H1 (cell line): ENCODE data around the gene ELFN2. TPM values are rescaled to one million over a fixed set of nuclear protein-coding genes. Genes with fewer than 3 reads are reported as not detected.
A peak's percentile ranks its signal among the peaks of the same experiment; 100 is the strongest.

Source experiments
- CTCF ChIA-PET: fragments of 300-600 bp; sonication (Branson Sonifier 250); formaldehyde crosslinking; loops from one replicate; lab custom pipeline; 2021; ENCODE audit not compliant: partially characterized antibody; lab: Charles Lee
- POLR2A ChIA-PET: fragments of 300-600 bp; sonication (Branson Sonifier 250); formaldehyde crosslinking; loops from one replicate; lab custom pipeline; 2021; ENCODE audit warnings: inconsistent platforms; ENCODE audit not compliant: partially characterized antibody; lab: Charles Lee
- DNase-seq, 2 experiments: peaks; one replicate each; pipeline versions ENCODE4 v3.0.0 to v3.0.0-alpha.2; 2010 to 2022; ENCODE audit warnings: low spot score in 2 of 2, low read depth in 1 of 2, mixed read lengths in 1 of 2
- FAIRE-seq: peaks from 2 replicates; lab custom pipeline; 2011; peaks lifted over from hg19 to GRCh38; lab: Jason Lieb, UNC
- H2AFZ ChIP-seq: 2 replicates; pipeline ENCODE4 v1.8.1; 2012; ENCODE audit warnings: low read length, inconsistent platforms
- H2AK5ac ChIP-seq: 2 replicates; pipeline ENCODE4 v1.6.1; 2013; ENCODE audit warnings: low read depth, low read length
- H2BK120ac ChIP-seq: replicated peaks from 2 replicates; pipeline ENCODE3; 2013; ENCODE audit warnings: low read depth, low read length, inconsistent platforms
- H2BK12ac ChIP-seq: 2 replicates; pipeline ENCODE4 v1.6.1; 2013; ENCODE audit warnings: low read depth, low read length
- H2BK15ac ChIP-seq: 2 replicates; pipeline ENCODE4 v1.6.1; 2013; ENCODE audit warnings: low read length
- H2BK20ac ChIP-seq: 2 replicates; pipeline ENCODE4 v1.6.1; 2013; ENCODE audit warnings: low read length
- H2BK5ac ChIP-seq: 2 replicates; pipeline ENCODE4 v1.6.1; 2013; ENCODE audit warnings: low read depth, low read length
- H3K14ac ChIP-seq: 2 replicates; pipeline ENCODE4 v1.6.1; 2013; ENCODE audit warnings: inconsistent platforms; ENCODE audit not compliant: insufficient read length
- H3K18ac ChIP-seq: 2 replicates; pipeline ENCODE4 v1.6.1; 2013; ENCODE audit warnings: low read length; ENCODE audit errors: extremely low read depth
- H3K23ac ChIP-seq: 2 replicates; pipeline ENCODE4 v1.6.1; 2013; ENCODE audit warnings: inconsistent platforms; ENCODE audit not compliant: insufficient read length
- H3K23me2 ChIP-seq: 2 replicates; pipeline ENCODE4 v1.6.1; 2013; ENCODE audit warnings: low read depth, low read length
- H3K27ac ChIP-seq: 2 replicates; pipeline ENCODE4 v1.6.1; 2011; ENCODE audit warnings: low read depth, low read length, inconsistent platforms
- H3K27me3 ChIP-seq, 4 experiments: replicated peaks in 1 of 4; 1 replicate in 1 of 4; 2 replicates in 3 of 4; pipeline versions ENCODE4 v1.6.1 to v1.8.1; 2011 to 2013; ENCODE audit warnings: low read length in 3 of 4, mild to moderate bottlenecking in 3 of 4, inconsistent platforms in 2 of 4, mixed read lengths in 2 of 4, moderate library complexity in 1 of 4; ENCODE audit not compliant: control insufficient read depth in 3 of 4, insufficient read depth in 3 of 4; ENCODE audit errors: extremely low read depth in 1 of 4
- H3K36me3 ChIP-seq, 4 experiments: 2 replicates each; pipeline versions ENCODE4 v1.6.1 to v1.8.1; 2011 to 2013; ENCODE audit warnings: mild to moderate bottlenecking in 4 of 4, low read length in 3 of 4, moderate library complexity in 2 of 4, control low read depth in 1 of 4, inconsistent platforms in 1 of 4; ENCODE audit not compliant: insufficient read depth in 4 of 4, control insufficient read depth in 2 of 4
- H3K4ac ChIP-seq: replicated peaks from 2 replicates; pipeline ENCODE3; 2013; ENCODE audit warnings: low read length, low read depth, mixed read lengths, inconsistent platforms; ENCODE audit not compliant: insufficient read length
- H3K4me1 ChIP-seq, 4 experiments: replicated peaks in 1 of 4; 1 replicate in 1 of 4; 2 replicates in 3 of 4; pipeline versions ENCODE4 v1.6.1 to v1.8.1; 2011 to 2013; ENCODE audit warnings: low read length in 3 of 4, inconsistent platforms in 2 of 4, mixed read lengths in 1 of 4; ENCODE audit not compliant: insufficient read depth in 4 of 4, control insufficient read depth in 3 of 4
- H3K4me2 ChIP-seq, 2 experiments: 2 replicates each; pipeline versions ENCODE4 v1.6.1 to v1.8.1; 2011 to 2013; ENCODE audit warnings: low read depth in 2 of 2, low read length in 2 of 2, control low read depth in 1 of 2, inconsistent platforms in 1 of 2, mild to moderate bottlenecking in 1 of 2; ENCODE audit not compliant: insufficient read depth in 1 of 2
- H3K4me3 ChIP-seq, 4 experiments: fragments of 200-600, 300-600 bp in 1 of 4; sonication (generic), shearing (Covaris generic), sonication (Bioruptor Twin) in 1 of 4; 2 replicates each; pipeline versions ENCODE4 v1.5.1 to v1.8.1; 2011 to 2016; ENCODE audit warnings: low read length in 4 of 4, low read depth in 3 of 4, control low read depth in 2 of 4, inconsistent platforms in 2 of 4, mild to moderate bottlenecking in 2 of 4, mixed read lengths in 1 of 4, moderate library complexity in 1 of 4; ENCODE audit not compliant: insufficient read depth in 2 of 4; ENCODE audit errors: extremely low read depth in 1 of 4
- H3K56ac ChIP-seq: replicated peaks from 2 replicates; pipeline ENCODE3; 2013; ENCODE audit warnings: low read depth, mild to moderate bottlenecking, mixed read lengths, low read length, inconsistent platforms; ENCODE audit not compliant: insufficient read length
- H3K79me1 ChIP-seq: 2 replicates; pipeline ENCODE4 v1.6.1; 2013; ENCODE audit warnings: low read depth, low read length, control low read depth
- H3K79me2 ChIP-seq, 2 experiments: 2 replicates each; pipeline versions ENCODE4 v1.6.1 to v1.8.1; 2012 to 2013; ENCODE audit warnings: low read length in 2 of 2, mild to moderate bottlenecking in 2 of 2, inconsistent platforms in 1 of 2; ENCODE audit not compliant: insufficient read depth in 2 of 2, control insufficient read depth in 1 of 2
- H3K9ac ChIP-seq, 4 experiments: replicated peaks in 1 of 4; 1 replicate in 1 of 4; 2 replicates in 3 of 4; pipeline versions ENCODE4 v1.6.1 to v1.8.1; 2011 to 2013; ENCODE audit warnings: low read depth in 3 of 4, low read length in 3 of 4, control low read depth in 2 of 4, mild to moderate bottlenecking in 2 of 4, moderate library complexity in 2 of 4, inconsistent platforms in 1 of 4; ENCODE audit errors: extremely low read depth in 1 of 4
- H3K9me3 ChIP-seq, 2 experiments: 2 replicates each; pipeline versions ENCODE4 v1.6.1 to v1.8.1; 2012 to 2013; ENCODE audit warnings: mild to moderate bottlenecking in 2 of 2, moderate library complexity in 2 of 2, control low read depth in 1 of 2, inconsistent platforms in 1 of 2, low read depth in 1 of 2, low read length in 1 of 2, mixed read lengths in 1 of 2; ENCODE audit not compliant: insufficient read depth in 2 of 2
- H4K20me1 ChIP-seq, 2 experiments: replicated peaks in 1 of 2; 2 replicates each; pipeline versions ENCODE3 to v1.8.1; 2011 to 2013; ENCODE audit warnings: inconsistent platforms in 2 of 2, low read length in 2 of 2, mild to moderate bottlenecking in 1 of 2; ENCODE audit not compliant: insufficient read depth in 2 of 2, control insufficient read depth in 1 of 2
- H4K5ac ChIP-seq: 2 replicates; pipeline ENCODE4 v1.6.1; 2013; ENCODE audit warnings: low read length, low read depth, mixed read lengths, inconsistent platforms; ENCODE audit not compliant: insufficient read length
- H4K8ac ChIP-seq: 2 replicates; pipeline ENCODE4 v1.8.0; 2013; ENCODE audit warnings: mild to moderate bottlenecking, moderate library complexity, low read length, inconsistent platforms; ENCODE audit not compliant: insufficient read depth; ENCODE audit errors: extremely low read depth
- H4K91ac ChIP-seq: replicated peaks from 2 replicates; pipeline ENCODE3; 2013; ENCODE audit warnings: low read length, mixed read lengths, inconsistent platforms; ENCODE audit not compliant: insufficient read length
- FOSL1 ChIP-seq: IDR thresholded peaks from 2 replicates; pipeline ENCODE4 v1.6.1; 2011; ENCODE audit warnings: mild to moderate bottlenecking, low read depth, low read length, moderate library complexity; ENCODE audit not compliant: insufficient read depth
- RFX5 ChIP-seq: IDR thresholded peaks from 2 replicates; pipeline ENCODE4 v1.6.1; 2011; ENCODE audit warnings: low read depth, low read length, improper control_type of control experiment, borderline replicate concordance
- RXRA ChIP-seq: IDR thresholded peaks from 2 replicates; pipeline ENCODE4 v1.6.1; 2011; ENCODE audit warnings: low read depth, mild to moderate bottlenecking, low read length, moderate library complexity; ENCODE audit not compliant: insufficient read depth
- USF2 ChIP-seq: IDR thresholded peaks from 2 replicates; pipeline ENCODE4 v1.6.1; 2011; ENCODE audit warnings: low read length, improper control_type of control experiment
- WGBS, 2 experiments: shearing (Covaris generic) in 1 of 2; methylation state at CpG; one replicate each; pipeline versions ENCODE4 v1.1.6 to v1.1.7; 2013 to 2015; ENCODE audit warnings: low lambda C conversion rate in 2 of 2, mixed read lengths in 2 of 2, inconsistent platforms in 1 of 2, low coverage in 1 of 2, missing lambda C conversion rate in 1 of 2; ENCODE audit not compliant: insufficient replicate concordance in 2 of 2, insufficient coverage in 1 of 2, insufficient read length in 1 of 2; ENCODE audit errors: extremely low coverage in 1 of 2, missing lambda C conversion rate in 1 of 2; 5-methylcytosine and 5-hydroxymethylcytosine counted together
- polyA plus RNA-seq, 7 experiments: library from polyadenylated mRNA; depleted of rRNA in 3 of 7; stranded (reverse) in 5 of 7; unstranded in 2 of 7; fragments of >200 nt in 5 of 7; fragments of 200-250 nt in 2 of 7; gene quantifications; 1 replicate in 5 of 7; 2 replicates in 1 of 7; 4 replicates in 1 of 7; pipeline versions ENCODE4 v1.2.1 to v1.2.3, GENCODE V29; 2011 to 2013; ENCODE audit warnings: missing spikeins in 2 of 7, mixed read lengths in 2 of 7
- total RNA-seq: library from RNA; stranded (reverse); fragmentation: NEBNext Ultra II Directional; extraction: Animal tissue kit (Norgen Biotek cat#: 25700); gene quantifications from 2 replicates; pipeline ENCODE4 v1.2.1, GENCODE V29; 2021
- TF ChIP-seq, protein P1 (sequence below): IDR thresholded peaks from 2 replicates; pipeline ENCODE4 v1.6.1; 2012; ENCODE audit warnings: inconsistent platforms

Gene ELFN2
- total and polyA plus RNA-seq, 2 of the 8 experiments (the other 6 are each of a cell fraction or from before 2014, with no cell fraction given), result 0.63 to 0.88 TPM

DNA sequence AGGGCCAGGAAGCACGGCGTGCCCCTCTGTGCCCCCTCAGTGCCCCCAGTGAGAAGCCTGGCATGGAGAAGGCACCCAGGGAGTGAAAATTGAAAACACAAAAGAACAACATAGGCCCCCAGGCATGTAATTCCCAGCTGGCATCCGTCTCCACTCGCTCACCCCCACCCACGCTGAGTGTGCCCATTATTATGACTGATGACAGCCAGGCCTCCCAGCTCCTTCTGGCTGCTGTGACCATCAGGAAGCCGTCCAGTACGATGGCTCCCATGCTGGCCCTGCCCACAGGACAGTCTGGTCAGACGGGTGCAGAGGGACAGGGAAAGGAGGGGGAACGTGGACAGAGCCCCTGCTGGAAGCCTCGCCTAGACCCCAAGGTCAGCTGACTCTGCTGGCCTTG is 30.1 kb downstream of the ELFN2 start:
- no peak for FAIRE-seq
- Histone ChIP-seq H3K14ac (no peak overlapping the region), H4K8ac (no peak overlapping the region; the same call in 1 of the 2 replicates), H4K5ac (no peak overlapping the region), H3K4ac (peak overlapping the region; percentile 29), H2AFZ (no peak overlapping the region), H2BK20ac (no peak overlapping the region), H3K18ac (no peak overlapping the region), H3K4me3 (no peak overlapping the region), H3K79me1 (no peaks in the 10 kb centered on the region), H3K36me3 (no peaks in the 10 kb centered on the region), H3K27ac (no peak overlapping the region), H3K27me3 (no peaks in the 10 kb centered on the region), H3K56ac (no peak overlapping the region), H3K4me1 (peaks cover 0 to 4% (median 0%) of the 10 kb centered on the region in 4 experiments; a peak in 4 of 7 replicates), H3K23me2 (no peaks in the 10 kb centered on the region), H4K91ac (no peak overlapping the region), H2BK12ac (no peak overlapping the region), H4K20me1 (no peaks in the 10 kb centered on the region), H3K9ac (no peak overlapping the region), H2AK5ac (no peak overlapping the region), H2BK5ac (no peak overlapping the region), H2BK15ac (no peak overlapping the region), H3K79me2 (no peaks in the 10 kb centered on the region), H3K23ac (no peak overlapping the region), H2BK120ac (no peak overlapping the region), H3K9me3 (no peaks in the 10 kb centered on the region), H3K4me2 (no peak overlapping the region)
- DNase-seq, result no peak
- TF ChIP-seq FOSL1 (no peak), RFX5 (no peak), RXRA (no peak), USF2 (no peak)
- TF ChIP-seq, protein P1, sequence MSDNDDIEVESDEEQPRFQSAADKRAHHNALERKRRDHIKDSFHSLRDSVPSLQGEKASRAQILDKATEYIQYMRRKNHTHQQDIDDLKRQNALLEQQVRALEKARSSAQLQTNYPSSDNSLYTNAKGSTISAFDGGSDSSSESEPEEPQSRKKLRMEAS, result no peak
- ChIA-PET CTCF (interaction anchor here (0.6 to 8.3 kb wide), 13 partner anchors 11 to 240 kb away, joined by 3 to 60 read pairs (median 4); no protein-coding TSS in a partner anchor), POLR2A (interaction anchor here (0.8 to 1.7 kb wide), 2 partner anchors 11 to 17 kb away, joined by 3 read pairs; no protein-coding TSS in a partner anchor)
- 73% methylated on average over 10 of the region's 10 CpGs; no CpG with 5 or more reads in 1 of the 2 experiments for WGBS, 2 experiments
